NK-92 (cell line): ENCODE results near the gene SH3GL3.

Source experiments
- DNase-seq: peaks from one replicate; lab custom pipeline; 2025; ENCODE audit not compliant: unreplicated experiment; lab: John Stamatoyannopoulos, UW

Gene SH3GL3

GRCh38 chr15:83446904-83447709 lies at the start of gene SH3GL3:
Gene SH3GL3 (plus strand): TSS chr15:83447341. CDS start chr15:83447534, 193 bp downstream.
- DNase-seq, result no peak

GRCh38 chr15:83398626-83399025 lies 48.5 kb upstream of the SH3GL3 start:
- DNase-seq, result no peak

- no peak for DNase-seq
These were observed 43.0 kb upstream of the SH3GL3 start for GRCh38 chr15:83404121-83404520.

- no peak for DNase-seq
These were observed 36.6 kb upstream of the SH3GL3 start for GRCh38 chr15:83410532-83410931.

- no peak for DNase-seq
These were observed 34.0 kb upstream of the SH3GL3 start for GRCh38 chr15:83413054-83413719.

- no peak for DNase-seq
These were observed 25.1 kb upstream of the SH3GL3 start for GRCh38 chr15:83422081-83422480.

- no peak for DNase-seq
These were observed 24.6 kb upstream of the SH3GL3 start for GRCh38 chr15:83422541-83422940.

GRCh38 chr15:83424101-83424500 lies 23.0 kb upstream of the SH3GL3 start:
- no peak for DNase-seq

- DNase-seq, result no peak
These were observed 16.7 kb upstream of the SH3GL3 start for GRCh38 chr15:83430441-83430840.

- no peak for DNase-seq
These were observed 15.6 kb upstream of the SH3GL3 start for GRCh38 chr15:83431521-83431920.

- DNase-seq, result no peak
These were observed 11.9 kb upstream of the SH3GL3 start for GRCh38 chr15:83435202-83435601.

- DNase-seq, result no peak
These were observed 11.4 kb upstream of the SH3GL3 start for GRCh38 chr15:83435782-83436181.

GRCh38 chr15:83436513-83437158 lies 10.5 kb upstream of the SH3GL3 start:
- DNase-seq, result no peak

GRCh38 chr15:83443076-83443847 lies 3.9 kb upstream of the SH3GL3 start:
- no peak for DNase-seq

- DNase-seq, result no peak
These were observed 2.2 kb upstream of the SH3GL3 start for GRCh38 chr15:83444936-83445335.

GRCh38 chr15:83445643-83446042 lies 1.5 kb upstream of the SH3GL3 start:
- no peak for DNase-seq

GRCh38 chr15:83446417-83446816 lies 724 bp upstream of the SH3GL3 start:
- no peak for DNase-seq

GRCh38 chr15:83449250-83449671 lies 2.1 kb downstream of the SH3GL3 start:
- no peak for DNase-seq

- DNase-seq, result no peak
These were observed 2.9 kb downstream of the SH3GL3 start for GRCh38 chr15:83449937-83450506.

- DNase-seq, result no peak
These were observed 10.0 kb downstream of the SH3GL3 start for GRCh38 chr15:83457149-83457548.

- no peak for DNase-seq
These were observed 11.2 kb downstream of the SH3GL3 start for GRCh38 chr15:83458381-83458780.
